Calu3 (cell line): ENCODE data around the gene TGFB1I1. TPM values are rescaled to one million over a fixed set of nuclear protein-coding genes. Genes with fewer than 3 reads are reported as not detected.
A peak's percentile ranks its signal among the peaks of the same experiment; 100 is the strongest.

ENCODE experiments used
- BruUV-seq: library from RNA; stranded (reverse); fragments of 400-500 nt; replicated peaks from 2 replicates; lab custom pipeline; 2021; lab: Mats Ljungman, UMichigan
- CTCF ChIA-PET: fragments of 300-600 bp; sonication (Branson Sonifier 250); formaldehyde crosslinking; loops from one replicate; lab custom pipeline; 2022; ENCODE audit warnings: antibody characterized with exemption; lab: Charles Lee
- DNase-seq: peaks from one replicate; pipeline ENCODE4 v3.0.0; 2022
- H3K27ac Mint-ChIP-seq: one replicate; pipeline ENCODE4 v1.8.0; 2022; ENCODE audit warnings: mixed read lengths; ENCODE audit not compliant: unreplicated experiment
- H3K27me3 Mint-ChIP-seq: one replicate; pipeline ENCODE4 v1.8.0; 2022; ENCODE audit warnings: mixed read lengths; ENCODE audit not compliant: unreplicated experiment
- H3K36me3 Mint-ChIP-seq: one replicate; pipeline ENCODE4 v1.8.0; 2022; ENCODE audit warnings: mild to moderate bottlenecking, moderate library complexity, mixed read lengths; ENCODE audit not compliant: insufficient read depth, unreplicated experiment
- H3K4me1 Mint-ChIP-seq: one replicate; pipeline ENCODE4 v1.8.0; 2022; ENCODE audit warnings: mild to moderate bottlenecking, low read depth, mixed read lengths; ENCODE audit not compliant: unreplicated experiment
- H3K4me3 Mint-ChIP-seq: one replicate; pipeline ENCODE4 v1.8.0; 2022; ENCODE audit warnings: mild to moderate bottlenecking, low read depth, moderate library complexity, mixed read lengths; ENCODE audit not compliant: unreplicated experiment
- H3K9me3 Mint-ChIP-seq: one replicate; pipeline ENCODE4 v1.8.0; 2022; ENCODE audit warnings: low read depth, mixed read lengths; ENCODE audit not compliant: unreplicated experiment
- intact Hi-C: fragments of 100-400 bp; cut with micrococcal nuclease; formaldehyde crosslinking; loops from one replicate; pipeline ENCODE4 v1.10.0; 2022; ENCODE audit not compliant: unreplicated experiment
- total RNA-seq: library from RNA; stranded (reverse); gene quantifications from 2 replicates; pipeline ENCODE4 v1.2.3, GENCODE V29; 2022
- TF ChIP-seq, protein P1 (sequence below): fragments of 200-600 bp; IDR thresholded peaks from one replicate; pipeline ENCODE4 v1.8.0; 2022; ENCODE audit warnings: antibody characterized with exemption; ENCODE audit not compliant: unreplicated experiment

The TGFB1I1 gene
- total RNA-seq, 1 experiment from 2014 or later = 18.7 TPM

DNA sequence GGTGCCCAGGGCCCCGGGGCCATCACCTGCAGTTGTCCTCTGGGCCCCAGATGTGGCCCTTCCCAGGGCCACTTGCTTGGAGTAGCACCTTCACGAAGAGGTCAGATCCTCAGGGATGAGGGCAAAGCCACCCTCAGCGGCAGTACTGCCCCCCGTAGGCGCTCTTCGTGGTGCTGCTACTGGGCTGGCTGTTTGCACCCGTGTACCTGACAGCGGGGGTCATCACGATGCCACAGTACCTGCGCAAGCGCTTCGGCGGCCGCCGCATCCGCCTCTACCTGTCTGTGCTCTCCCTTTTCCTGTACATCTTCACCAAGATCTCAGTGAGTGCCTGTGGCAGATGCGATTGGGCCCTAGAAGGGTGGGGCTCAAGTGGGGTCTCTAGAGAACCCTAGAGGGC lies 13.6 kb downstream of the TGFB1I1 start:
- peaks cover 17% of the 10 kb centered on the region for H3K4me1 Mint-ChIP-seq
- no peak overlapping the region for H3K4me3 Mint-ChIP-seq
- TF ChIP-seq, protein P1, sequence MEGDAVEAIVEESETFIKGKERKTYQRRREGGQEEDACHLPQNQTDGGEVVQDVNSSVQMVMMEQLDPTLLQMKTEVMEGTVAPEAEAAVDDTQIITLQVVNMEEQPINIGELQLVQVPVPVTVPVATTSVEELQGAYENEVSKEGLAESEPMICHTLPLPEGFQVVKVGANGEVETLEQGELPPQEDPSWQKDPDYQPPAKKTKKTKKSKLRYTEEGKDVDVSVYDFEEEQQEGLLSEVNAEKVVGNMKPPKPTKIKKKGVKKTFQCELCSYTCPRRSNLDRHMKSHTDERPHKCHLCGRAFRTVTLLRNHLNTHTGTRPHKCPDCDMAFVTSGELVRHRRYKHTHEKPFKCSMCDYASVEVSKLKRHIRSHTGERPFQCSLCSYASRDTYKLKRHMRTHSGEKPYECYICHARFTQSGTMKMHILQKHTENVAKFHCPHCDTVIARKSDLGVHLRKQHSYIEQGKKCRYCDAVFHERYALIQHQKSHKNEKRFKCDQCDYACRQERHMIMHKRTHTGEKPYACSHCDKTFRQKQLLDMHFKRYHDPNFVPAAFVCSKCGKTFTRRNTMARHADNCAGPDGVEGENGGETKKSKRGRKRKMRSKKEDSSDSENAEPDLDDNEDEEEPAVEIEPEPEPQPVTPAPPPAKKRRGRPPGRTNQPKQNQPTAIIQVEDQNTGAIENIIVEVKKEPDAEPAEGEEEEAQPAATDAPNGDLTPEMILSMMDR = no peak
- CTCF ChIA-PET = no interaction called here
- H3K36me3 Mint-ChIP-seq = peaks cover 46% of the 10 kb centered on the region
- no peak for DNase-seq
- no TSS peak for BruUV-seq
- H3K27ac Mint-ChIP-seq = no peak overlapping the region
- no peaks in the 10 kb centered on the region for H3K27me3 Mint-ChIP-seq
- H3K9me3 Mint-ChIP-seq = no peaks in the 10 kb centered on the region
- intact Hi-C loops = loop anchor here (5.0 kb wide), 2 partner anchors 33 to 227 kb away; a partner anchor contains a TSS

DNA sequence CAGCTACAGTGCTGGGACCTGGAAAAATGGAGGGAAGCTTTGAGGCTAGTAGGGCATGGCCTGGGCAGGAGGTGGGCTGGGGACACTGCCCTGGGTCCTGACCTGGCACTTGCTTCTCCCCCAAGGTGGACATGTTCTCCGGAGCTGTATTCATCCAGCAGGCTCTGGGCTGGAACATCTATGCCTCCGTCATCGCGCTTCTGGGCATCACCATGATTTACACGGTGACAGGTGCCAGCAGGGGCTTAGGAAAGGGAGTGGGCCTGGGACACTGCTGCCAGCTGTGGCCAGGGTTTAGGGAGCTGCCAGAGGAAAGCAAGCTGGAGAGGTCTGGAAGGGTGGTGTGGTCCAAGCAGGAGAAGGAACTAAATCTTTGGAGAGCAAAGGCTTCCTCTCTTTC lies 14.1 kb downstream of the TGFB1I1 start:
- Mint-ChIP-seq H3K4me1 (peaks cover 17% of the 10 kb centered on the region), H3K27me3 (no peaks in the 10 kb centered on the region), H3K27ac (peak overlapping the region; percentile 6), H3K4me3 (peak overlapping the region; percentile 92), H3K9me3 (no peaks in the 10 kb centered on the region), H3K36me3 (peaks cover 51% of the 10 kb centered on the region)
- BruUV-seq = no TSS peak
- intact Hi-C loops = loop anchor here (5.0 kb wide), 2 partner anchors 34 to 226 kb away; a partner anchor contains a TSS
- TF ChIP-seq, protein P1 = no peak
- CTCF ChIA-PET = interaction anchor here (0.5 kb wide), 1 partner anchor 173 kb away, joined by 4 read pairs; no protein-coding TSS in a partner anchor
- no peak for DNase-seq

DNA sequence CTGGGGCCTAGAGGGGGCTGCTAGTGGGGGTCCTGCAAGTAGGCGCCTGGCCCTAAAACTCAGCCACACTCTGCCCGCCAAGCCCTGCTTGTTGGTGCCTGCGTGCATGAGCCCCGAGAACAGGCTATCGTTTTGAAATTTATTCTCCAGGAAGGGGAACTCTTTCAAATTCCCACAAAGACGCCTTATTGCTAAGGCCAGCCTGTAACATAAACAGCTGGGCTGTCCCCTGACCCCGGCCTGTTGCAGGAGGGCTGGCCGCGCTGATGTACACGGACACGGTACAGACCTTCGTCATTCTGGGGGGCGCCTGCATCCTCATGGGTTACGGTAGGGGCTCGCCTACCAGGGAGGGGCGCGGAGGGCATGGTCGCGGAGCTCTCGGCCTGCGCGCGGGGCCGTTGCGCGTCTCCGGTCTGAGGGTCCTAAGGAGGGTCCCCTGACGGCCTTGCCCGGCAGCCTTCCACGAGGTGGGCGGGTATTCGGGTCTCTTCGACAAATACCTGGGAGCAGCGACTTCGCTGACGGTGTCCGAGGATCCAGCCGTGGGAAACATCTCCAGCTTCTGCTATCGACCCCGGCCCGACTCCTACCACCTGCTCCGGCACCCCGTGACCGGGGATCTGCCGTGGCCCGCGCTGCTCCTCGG lies 15.2 kb downstream of the TGFB1I1 start:
- CTCF ChIA-PET = interaction anchor here (0.9 kb wide), 1 partner anchor 28 kb away, joined by 5 read pairs; the partner anchor contains the start of gene ARMC5
- peaks cover 17% of the 10 kb centered on the region for H3K4me1 Mint-ChIP-seq
- no peaks in the 10 kb centered on the region for H3K9me3 Mint-ChIP-seq
- no peaks in the 10 kb centered on the region for H3K27me3 Mint-ChIP-seq
- no peak for DNase-seq
- intact Hi-C loops = loop anchor here (5.0 kb wide), 2 partner anchors 35 to 225 kb away; a partner anchor contains a TSS
- H3K36me3 Mint-ChIP-seq = peaks cover 62% of the 10 kb centered on the region
- BruUV-seq = no TSS peak
- TF ChIP-seq, protein P1 = no peak
- H3K4me3 Mint-ChIP-seq = peak overlapping the region; percentile 92
- H3K27ac Mint-ChIP-seq = peak overlapping the region; percentile 81

DNA sequence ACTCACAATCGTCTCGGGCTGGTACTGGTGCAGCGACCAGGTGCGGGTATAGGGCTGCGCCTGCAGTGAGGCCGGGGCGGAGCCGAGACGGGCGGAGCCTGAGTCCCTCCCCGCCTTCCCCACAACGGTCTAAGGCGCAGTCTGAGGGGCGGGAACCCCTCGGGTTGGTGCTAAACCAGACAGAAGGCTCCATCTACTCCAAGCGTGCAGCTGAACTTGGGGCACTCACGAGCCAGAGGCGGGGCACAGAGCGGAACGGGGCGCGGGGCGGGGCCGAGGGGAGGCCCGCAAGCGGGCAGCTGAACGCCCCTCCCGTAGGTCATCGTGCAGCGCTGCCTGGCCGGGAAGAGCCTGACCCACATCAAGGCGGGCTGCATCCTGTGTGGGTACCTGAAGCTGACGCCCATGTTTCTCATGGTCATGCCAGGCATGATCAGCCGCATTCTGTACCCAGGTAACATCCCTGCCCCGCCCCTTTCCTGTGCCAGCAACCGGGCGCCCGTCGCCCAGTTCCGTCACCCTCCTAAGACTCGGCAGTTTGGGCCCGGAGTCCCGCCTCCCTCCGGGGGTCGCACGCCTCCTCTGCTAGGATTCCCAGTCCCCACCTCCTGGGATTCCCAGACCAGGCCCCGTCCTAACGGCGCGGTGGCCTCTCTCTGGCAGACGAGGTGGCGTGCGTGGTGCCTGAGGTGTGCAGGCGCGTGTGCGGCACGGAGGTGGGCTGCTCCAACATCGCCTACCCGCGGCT lies 15.9 kb downstream of the TGFB1I1 start:
- Mint-ChIP-seq H3K27ac (peak overlapping the region; percentile 81), H3K4me3 (peak overlapping the region; percentile 92), H3K36me3 (peaks cover 69% of the 10 kb centered on the region), H3K27me3 (no peaks in the 10 kb centered on the region), H3K4me1 (peaks cover 17% of the 10 kb centered on the region), H3K9me3 (no peaks in the 10 kb centered on the region)
- CTCF ChIA-PET = interaction anchor here (0.9 kb wide), 1 partner anchor 29 kb away, joined by 5 read pairs; the partner anchor contains the start of gene ARMC5
- intact Hi-C loops = loop anchor here (5.0 kb wide), 2 partner anchors 36 to 224 kb away; a partner anchor contains a TSS
- TF ChIP-seq, protein P1 = no peak
- DNase-seq = peak; percentile 79
- no TSS peak for BruUV-seq
